Testis (tissue), 2 donors: ENCODE results near the gene ZMYND11.

Source experiments
- POLR2A ChIP-seq: fragments of 450-650 bp; IDR thresholded peaks from one replicate; pipeline ENCODE4 v1.6.1; 2017; ENCODE audit warnings: antibody characterized with exemption, mild to moderate bottlenecking, moderate library complexity
- TF ChIP-seq, protein P1 (sequence below), 3 experiments: fragments of 450-650 bp in 2 of 3; fragments of 200-600 bp in 1 of 3; sonication (generic) in 1 of 3; IDR thresholded peaks; one replicate each; pipeline ENCODE4 v1.5.1; 2016 to 2019; ENCODE audit warnings: antibody characterized with exemption in 3 of 3, mild to moderate bottlenecking in 2 of 3, moderate library complexity in 1 of 3

DNA sequence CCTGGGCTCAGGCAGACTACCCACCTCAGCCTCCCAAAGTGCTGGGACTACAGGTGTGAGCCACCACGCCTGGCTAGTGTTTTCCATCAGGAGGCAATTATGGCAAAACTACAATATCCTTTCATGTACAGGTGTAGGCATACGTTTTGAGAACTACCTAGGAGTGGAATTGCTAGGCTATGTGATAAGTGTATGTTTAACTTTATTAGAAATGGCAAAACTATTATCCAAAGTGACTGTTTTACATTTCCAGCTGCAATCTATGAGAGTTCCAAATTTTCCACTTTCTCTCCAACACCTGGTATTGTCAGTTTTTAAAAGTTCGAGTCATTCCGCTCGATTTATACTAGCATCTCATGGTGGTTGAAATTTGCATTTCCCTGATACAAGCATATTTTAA lies 59.0 kb downstream of the ZMYND11 start:
- TF ChIP-seq, protein P1, sequence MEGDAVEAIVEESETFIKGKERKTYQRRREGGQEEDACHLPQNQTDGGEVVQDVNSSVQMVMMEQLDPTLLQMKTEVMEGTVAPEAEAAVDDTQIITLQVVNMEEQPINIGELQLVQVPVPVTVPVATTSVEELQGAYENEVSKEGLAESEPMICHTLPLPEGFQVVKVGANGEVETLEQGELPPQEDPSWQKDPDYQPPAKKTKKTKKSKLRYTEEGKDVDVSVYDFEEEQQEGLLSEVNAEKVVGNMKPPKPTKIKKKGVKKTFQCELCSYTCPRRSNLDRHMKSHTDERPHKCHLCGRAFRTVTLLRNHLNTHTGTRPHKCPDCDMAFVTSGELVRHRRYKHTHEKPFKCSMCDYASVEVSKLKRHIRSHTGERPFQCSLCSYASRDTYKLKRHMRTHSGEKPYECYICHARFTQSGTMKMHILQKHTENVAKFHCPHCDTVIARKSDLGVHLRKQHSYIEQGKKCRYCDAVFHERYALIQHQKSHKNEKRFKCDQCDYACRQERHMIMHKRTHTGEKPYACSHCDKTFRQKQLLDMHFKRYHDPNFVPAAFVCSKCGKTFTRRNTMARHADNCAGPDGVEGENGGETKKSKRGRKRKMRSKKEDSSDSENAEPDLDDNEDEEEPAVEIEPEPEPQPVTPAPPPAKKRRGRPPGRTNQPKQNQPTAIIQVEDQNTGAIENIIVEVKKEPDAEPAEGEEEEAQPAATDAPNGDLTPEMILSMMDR (IDR thresholded peaks at IDR 0.05) = no peak
- no peak for TF ChIP-seq POLR2A
